SK-N-SH treated with all-trans-retinoic acid at 6 μM for 48 hours (cell line): ENCODE data around the gene LCN1.

Experiments used
- ATAC-seq: fragments of 200-7000 bp; cut with Tn5 transposase; 3 replicates; pipeline ENCODE4 v1.9.1; 2020; ENCODE audit warnings: mild to moderate bottlenecking, moderate library complexity
- ARNTL ChIP-seq: fragments of 450-650 bp; formaldehyde crosslinking; IDR thresholded peaks from 2 replicates; pipeline ENCODE4 v1.5.0; 2020; ENCODE audit warnings: low read depth, mild to moderate bottlenecking, moderate library complexity, borderline replicate concordance
- CREB5 ChIP-seq: fragments of 250-450 bp; sonication (Bioruptor Pico); IDR thresholded peaks from 2 replicates; pipeline ENCODE4 v1.5.1; 2020; ENCODE audit warnings: low read depth, mild to moderate bottlenecking, moderate library complexity
- CSDC2 ChIP-seq: fragments of 250-450 bp; sonication (Bioruptor Pico); IDR thresholded peaks from 2 replicates; pipeline ENCODE4 v1.5.0; 2020; ENCODE audit warnings: mild to moderate bottlenecking, moderate library complexity
- CSRNP3 ChIP-seq: fragments of 250-450 bp; sonication (Bioruptor Pico); IDR thresholded peaks from 2 replicates; pipeline ENCODE4 v1.5.1; 2021; ENCODE audit warnings: mild to moderate bottlenecking, moderate library complexity
- ESRRG ChIP-seq: fragments of 250-450 bp; sonication (Bioruptor Pico); IDR thresholded peaks from 2 replicates; pipeline ENCODE4 v1.6.1; 2021; ENCODE audit warnings: mild to moderate bottlenecking
- GLIS3 ChIP-seq: fragments of 250-450 bp; sonication (Bioruptor Pico); IDR thresholded peaks from 2 replicates; pipeline ENCODE4 v1.5.0; 2020; ENCODE audit warnings: mild to moderate bottlenecking, moderate library complexity
- ISL1 ChIP-seq: fragments of 250-450 bp; sonication (Bioruptor Pico); IDR thresholded peaks from 2 replicates; pipeline ENCODE4 v2.1.2; 2022; ENCODE audit warnings: mild to moderate bottlenecking, moderate library complexity
- OSR1 ChIP-seq: fragments of 250-450 bp; sonication (Bioruptor Pico); IDR thresholded peaks from 2 replicates; pipeline ENCODE4 v1.8.0; 2022; ENCODE audit warnings: moderate library complexity, mild to moderate bottlenecking, inconsistent platforms
- PATZ1 ChIP-seq: fragments of 250-450 bp; sonication (Bioruptor Pico); IDR thresholded peaks from 2 replicates; pipeline ENCODE4 v1.8.0; 2020; ENCODE audit warnings: mild to moderate bottlenecking, moderate library complexity, borderline replicate concordance
- POU6F1 ChIP-seq: fragments of 250-450 bp; sonication (Bioruptor Pico); IDR thresholded peaks from 2 replicates; pipeline ENCODE4 v1.8.0; 2021; ENCODE audit warnings: low read depth, mild to moderate bottlenecking, moderate library complexity, borderline replicate concordance
- PPARA ChIP-seq: fragments of 250-450 bp; sonication (Bioruptor Pico); IDR thresholded peaks from 2 replicates; pipeline ENCODE4 v1.5.0; 2020; ENCODE audit warnings: mild to moderate bottlenecking, borderline replicate concordance
- TCF4 ChIP-seq: fragments of 250-450 bp; sonication (Bioruptor Pico); IDR thresholded peaks from 2 replicates; pipeline ENCODE4 v1.8.0; 2021; ENCODE audit warnings: mild to moderate bottlenecking, moderate library complexity, borderline replicate concordance
- TOX ChIP-seq: fragments of 250-450 bp; sonication (Bioruptor Pico); IDR thresholded peaks from 2 replicates; pipeline ENCODE4 v1.8.0; 2021; ENCODE audit warnings: mild to moderate bottlenecking, moderate library complexity, borderline replicate concordance
- TSHZ2 ChIP-seq: fragments of 250-450 bp; sonication (Bioruptor Pico); IDR thresholded peaks from 2 replicates; pipeline ENCODE4 v1.5.0; 2020; ENCODE audit warnings: mild to moderate bottlenecking, moderate library complexity
- ZC3H10 ChIP-seq: fragments of 250-450 bp; sonication (Bioruptor Pico); IDR thresholded peaks from 2 replicates; pipeline ENCODE4 v1.5.1; 2021; ENCODE audit warnings: mild to moderate bottlenecking, moderate library complexity
- ZFP3 ChIP-seq: fragments of 250-450 bp; sonication (Bioruptor Pico); IDR thresholded peaks from 2 replicates; pipeline ENCODE4 v1.5.0; 2020; ENCODE audit warnings: mild to moderate bottlenecking, moderate library complexity
- ZFP30 ChIP-seq: fragments of 450-650 bp; formaldehyde crosslinking; IDR thresholded peaks from 2 replicates; pipeline ENCODE4 v1.5.0; 2022; ENCODE audit warnings: mild to moderate bottlenecking, moderate library complexity
- ZNF70 ChIP-seq: fragments of 450-650 bp; formaldehyde crosslinking; IDR thresholded peaks from 2 replicates; pipeline ENCODE4 v1.5.0; 2020; ENCODE audit warnings: mild to moderate bottlenecking, moderate library complexity
- ZNF8 ChIP-seq: fragments of 450-650 bp; formaldehyde crosslinking; IDR thresholded peaks from 2 replicates; pipeline ENCODE4 v1.5.0; 2020; ENCODE audit warnings: mild to moderate bottlenecking, moderate library complexity

Gene LCN1

GRCh38 chr9:135509458-135509857 lies 11.8 kb upstream of the LCN1 start:
- TF ChIP-seq GLIS3: no peak
- TF ChIP-seq ZFP3 (CRISPR knock-in tag): no peak
- TF ChIP-seq CREB5 (CRISPR knock-in tag): no peak
- TF ChIP-seq POU6F1: no peak
- no peak for TF ChIP-seq ISL1 (CRISPR knock-in tag)
- ATAC-seq: no peak

- ATAC-seq: no peak
Measured at GRCh38 chr9:135512241-135512603, 9.0 kb upstream of the LCN1 start.

GRCh38 chr9:135512904-135513303 lies 8.3 kb upstream of the LCN1 start:
- no peak for ATAC-seq
- TF ChIP-seq PATZ1 (CRISPR knock-in tag) (no peak), CSRNP3 (CRISPR knock-in tag) (no peak), ZC3H10 (CRISPR knock-in tag) (no peak), CSDC2 (no peak), ZFP3 (CRISPR knock-in tag) (no peak), ZNF8 (no peak), ESRRG (CRISPR knock-in tag) (no peak), ARNTL (CRISPR knock-in tag) (no peak), ZFP30 (CRISPR knock-in tag) (no peak), CREB5 (CRISPR knock-in tag) (no peak), GLIS3 (no peak), TCF4 (no peak), PPARA (CRISPR knock-in tag) (no peak), ISL1 (CRISPR knock-in tag) (no peak), TOX (CRISPR knock-in tag) (no peak), OSR1 (no peak)

More at GRCh38 chr9:135512241-135512603, 9.0 kb upstream of the LCN1 start:
- no peak for TF ChIP-seq CREB5 (CRISPR knock-in tag)
- no peak for TF ChIP-seq ZNF70 (CRISPR knock-in tag)
- no peak for TF ChIP-seq ZC3H10 (CRISPR knock-in tag)
- no peak for TF ChIP-seq TSHZ2 (CRISPR knock-in tag)
